Measurements from ENCODE around the gene EBF3. TPM values are rescaled to one million over a fixed set of nuclear protein-coding genes. Genes with fewer than 3 reads are reported as not detected.

EBF3 gene
- total RNA-seq, 2 experiments from 2014 or later = not detected

GRCh38 chr10:129899276-129900130 lies 64.6 kb downstream of the EBF3 start:
- CTCF ChIA-PET = no interaction called here
- H3K9me3 Mint-ChIP-seq = no peaks in the 10 kb centered on the region
- intact Hi-C loops (cut with micrococcal nuclease) = no loop called here
- peaks cover 10% of the 10 kb centered on the region for H3K27me3 Mint-ChIP-seq (ENCODE audit: low read depth)
- no peak for DNase-seq
- no peaks in the 10 kb centered on the region for H3K4me1 Mint-ChIP-seq (ENCODE audit: low read depth)
- no peaks in the 10 kb centered on the region for H3K36me3 Mint-ChIP-seq (ENCODE audit: low read depth)
- no peak overlapping the region for H3K27ac Mint-ChIP-seq
- no peak overlapping the region for H3K4me3 Mint-ChIP-seq

GRCh38 chr10:129898706-129899268 lies 65.3 kb downstream of the EBF3 start:
- Mint-ChIP-seq H3K27ac (no peak overlapping the region), H3K4me1 (ENCODE audit: low read depth) (no peaks in the 10 kb centered on the region), H3K4me3 (no peak overlapping the region), H3K9me3 (no peaks in the 10 kb centered on the region), H3K27me3 (ENCODE audit: low read depth) (peaks cover 10% of the 10 kb centered on the region), H3K36me3 (ENCODE audit: low read depth) (no peaks in the 10 kb centered on the region)
- intact Hi-C loops (cut with micrococcal nuclease) = no loop called here
- DNase-seq = no peak
- CTCF ChIA-PET = no interaction called here

GRCh38 chr10:129897871-129898626 lies 66.0 kb downstream of the EBF3 start:
- Mint-ChIP-seq H3K9me3 (no peaks in the 10 kb centered on the region), H3K27ac (no peak overlapping the region), H3K27me3 (ENCODE audit: low read depth) (peaks cover 10% of the 10 kb centered on the region), H3K36me3 (ENCODE audit: low read depth) (no peaks in the 10 kb centered on the region), H3K4me3 (no peak overlapping the region), H3K4me1 (ENCODE audit: low read depth) (no peaks in the 10 kb centered on the region)
- no peak for DNase-seq
- CTCF ChIA-PET = no interaction called here
- intact Hi-C loops (cut with micrococcal nuclease) = no loop called here

GRCh38 chr10:129896860-129897200 lies 67.2 kb downstream of the EBF3 start:
- H3K27ac Mint-ChIP-seq = no peak overlapping the region

GRCh38 chr10:129896136-129896859 lies 67.8 kb downstream of the EBF3 start:
- Mint-ChIP-seq H3K27ac (no peak overlapping the region), H3K27me3 (ENCODE audit: low read depth) (peaks cover 10% of the 10 kb centered on the region), H3K4me3 (no peak overlapping the region), H3K36me3 (ENCODE audit: low read depth) (no peaks in the 10 kb centered on the region), H3K4me1 (ENCODE audit: low read depth) (no peaks in the 10 kb centered on the region), H3K9me3 (no peaks in the 10 kb centered on the region)
- DNase-seq = no peak
- CTCF ChIA-PET = interaction anchor here (0.6 to 1.8 kb wide), 2 partner anchors 16 to 414 kb away, joined by 3 to 4 read pairs; no protein-coding TSS in a partner anchor
- intact Hi-C loops (cut with micrococcal nuclease) = no loop called here

More at GRCh38 chr10:129896860-129897200, 67.2 kb downstream of the EBF3 start:
- Mint-ChIP-seq H3K27me3 (ENCODE audit: low read depth) (peaks cover 10% of the 10 kb centered on the region), H3K4me3 (no peak overlapping the region), H3K9me3 (no peaks in the 10 kb centered on the region), H3K36me3 (ENCODE audit: low read depth) (no peaks in the 10 kb centered on the region), H3K4me1 (ENCODE audit: low read depth) (no peaks in the 10 kb centered on the region)
- no peak for DNase-seq
- intact Hi-C loops (cut with micrococcal nuclease) = no loop called here
- CTCF ChIA-PET = no interaction called here

GRCh38 chr10:129895811-129896135 lies 68.3 kb downstream of the EBF3 start:
- Mint-ChIP-seq H3K9me3 (no peaks in the 10 kb centered on the region), H3K4me1 (ENCODE audit: low read depth) (no peaks in the 10 kb centered on the region), H3K27ac (no peak overlapping the region), H3K4me3 (no peak overlapping the region), H3K36me3 (ENCODE audit: low read depth) (no peaks in the 10 kb centered on the region), H3K27me3 (ENCODE audit: low read depth) (peaks cover 10% of the 10 kb centered on the region)
- intact Hi-C loops (cut with micrococcal nuclease) = no loop called here
- CTCF ChIA-PET = interaction anchor here (0.6 to 1.8 kb wide), 2 partner anchors 16 to 414 kb away, joined by 3 to 4 read pairs; no protein-coding TSS in a partner anchor
- no peak for DNase-seq

GRCh38 chr10:129894698-129895097 lies 69.4 kb downstream of the EBF3 start:
- no peak overlapping the region for H3K4me3 Mint-ChIP-seq
- peaks cover 6% of the 10 kb centered on the region for H3K27me3 Mint-ChIP-seq (ENCODE audit: low read depth)
- H3K36me3 Mint-ChIP-seq (ENCODE audit: low read depth) = no peaks in the 10 kb centered on the region
- H3K27ac Mint-ChIP-seq = no peak overlapping the region
- no peaks in the 10 kb centered on the region for H3K9me3 Mint-ChIP-seq
- CTCF ChIA-PET = interaction anchor here (1.8 kb wide), 1 partner anchor 15 kb away, joined by 4 read pairs; no protein-coding TSS in a partner anchor
- intact Hi-C loops (cut with micrococcal nuclease) = no loop called here
- no peak for DNase-seq
- H3K4me1 Mint-ChIP-seq (ENCODE audit: low read depth) = no peaks in the 10 kb centered on the region

GRCh38 chr10:129893104-129894089 lies 70.7 kb downstream of the EBF3 start:
- no peak for DNase-seq
- H3K9me3 Mint-ChIP-seq = no peaks in the 10 kb centered on the region
- intact Hi-C loops (cut with micrococcal nuclease) = no loop called here
- no peak overlapping the region for H3K27ac Mint-ChIP-seq
- no peaks in the 10 kb centered on the region for H3K36me3 Mint-ChIP-seq (ENCODE audit: low read depth)
- no peak overlapping the region for H3K4me3 Mint-ChIP-seq
- CTCF ChIA-PET = interaction anchor here (1.2 kb wide), 1 partner anchor 78 kb away, joined by 3 read pairs; no protein-coding TSS in a partner anchor
- no peaks in the 10 kb centered on the region for H3K4me1 Mint-ChIP-seq (ENCODE audit: low read depth)
- peaks cover 5% of the 10 kb centered on the region for H3K27me3 Mint-ChIP-seq (ENCODE audit: low read depth)

- H3K36me3 Mint-ChIP-seq (ENCODE audit: low read depth) = no peaks in the 10 kb centered on the region
- H3K27me3 Mint-ChIP-seq (ENCODE audit: low read depth) = peaks cover 5% of the 10 kb centered on the region
- no peak overlapping the region for H3K27ac Mint-ChIP-seq
- no peak overlapping the region for H3K4me3 Mint-ChIP-seq
- intact Hi-C loops (cut with micrococcal nuclease) = no loop called here
- no peaks in the 10 kb centered on the region for H3K9me3 Mint-ChIP-seq
- DNase-seq = no peak
- H3K4me1 Mint-ChIP-seq (ENCODE audit: low read depth) = no peaks in the 10 kb centered on the region
- CTCF ChIA-PET = interaction anchor here (1.2 kb wide), 1 partner anchor 79 kb away, joined by 3 read pairs; no protein-coding TSS in a partner anchor
These were observed 71.5 kb downstream of the EBF3 start for GRCh38 chr10:129892548-129893052.

GRCh38 chr10:129891806-129892205 lies 72.3 kb downstream of the EBF3 start:
- no peak overlapping the region for H3K27ac Mint-ChIP-seq
- H3K36me3 Mint-ChIP-seq (ENCODE audit: low read depth) = no peaks in the 10 kb centered on the region
- peaks cover 5% of the 10 kb centered on the region for H3K27me3 Mint-ChIP-seq (ENCODE audit: low read depth)
- intact Hi-C loops (cut with micrococcal nuclease) = no loop called here
- CTCF ChIA-PET = no interaction called here
- no peaks in the 10 kb centered on the region for H3K9me3 Mint-ChIP-seq
- DNase-seq = no peak
- no peaks in the 10 kb centered on the region for H3K4me1 Mint-ChIP-seq (ENCODE audit: low read depth)
- H3K4me3 Mint-ChIP-seq = no peak overlapping the region

- CTCF ChIA-PET = no interaction called here
- intact Hi-C loops (cut with micrococcal nuclease) = no loop called here
- H3K9me3 Mint-ChIP-seq = no peaks in the 10 kb centered on the region
- no peaks in the 10 kb centered on the region for H3K36me3 Mint-ChIP-seq (ENCODE audit: low read depth)
- DNase-seq = no peak
- H3K27me3 Mint-ChIP-seq (ENCODE audit: low read depth) = peaks cover 2% of the 10 kb centered on the region
- H3K4me1 Mint-ChIP-seq (ENCODE audit: low read depth) = no peaks in the 10 kb centered on the region
- H3K4me3 Mint-ChIP-seq = no peak overlapping the region
- no peak overlapping the region for H3K27ac Mint-ChIP-seq
These were observed 73.9 kb downstream of the EBF3 start for GRCh38 chr10:129890170-129890569.
